Femur (tissue), 1 donor: ENCODE measurements around the gene C1orf198.
"Not testable (repeated sequence)": the region's sequence is repeated elsewhere in the genome, so short reads cannot be mapped to it uniquely, and the experiment has no call there.

ENCODE experiments used
- DNase-seq: peaks from one replicate; pipeline ENCODE4 v3.0.0-alpha.2; 2017

The C1orf198 gene

DNA sequence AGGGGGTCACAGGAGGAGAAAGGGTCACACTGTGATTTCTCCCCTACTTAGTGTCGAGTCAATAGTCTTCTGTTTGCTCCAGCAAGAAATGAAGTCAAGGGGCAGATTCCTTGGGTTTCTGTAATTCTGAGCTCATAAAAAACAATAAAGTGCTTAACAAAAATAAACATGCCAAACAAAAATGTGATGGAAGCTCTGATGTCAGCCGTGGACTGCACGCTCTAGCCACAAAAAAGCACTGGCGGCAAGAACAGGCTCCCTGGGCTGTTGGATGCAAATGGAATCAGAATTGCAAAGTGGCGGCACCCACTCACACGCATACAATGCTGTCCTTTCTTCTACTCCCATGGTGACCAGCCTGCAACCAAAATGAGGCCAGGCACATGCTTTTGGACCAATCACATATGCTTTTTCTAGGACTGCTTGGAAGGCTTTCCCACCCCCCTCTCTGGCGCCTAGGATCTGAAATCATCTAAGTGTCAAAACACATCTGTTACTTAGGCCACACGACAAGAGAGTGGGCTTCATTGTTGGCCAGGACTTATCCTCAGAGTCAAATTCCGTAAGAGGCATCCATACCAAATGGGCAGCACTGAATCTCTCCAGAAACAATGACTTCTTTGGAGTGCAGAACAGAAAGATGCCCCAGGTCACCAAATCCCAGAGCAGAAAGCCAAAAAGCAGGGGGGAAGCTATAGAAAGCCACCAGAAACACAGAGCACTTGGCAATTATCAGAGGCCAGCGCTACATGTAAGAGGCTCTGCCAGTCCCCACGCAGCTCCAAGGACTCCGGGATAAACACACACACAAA lies 9.2 kb downstream of the C1orf198 start:
- DNase-seq: no peak

- no peak for DNase-seq
These were observed 10.0 kb downstream of the C1orf198 start for GRCh38 chr1:230858236-230858820.

- DNase-seq: no peak
These were observed 10.5 kb downstream of the C1orf198 start for GRCh38 chr1:230857822-230858221.

GRCh38 chr1:230857077-230857476 lies 11.2 kb downstream of the C1orf198 start:
- DNase-seq: no peak

- no peak for DNase-seq
These were observed 12.4 kb downstream of the C1orf198 start for GRCh38 chr1:230855886-230856285.

- DNase-seq: no peak
These were observed 13.9 kb downstream of the C1orf198 start for GRCh38 chr1:230854423-230854822.

- no peak for DNase-seq
These were observed 14.6 kb downstream of the C1orf198 start for GRCh38 chr1:230853731-230854130.

DNA sequence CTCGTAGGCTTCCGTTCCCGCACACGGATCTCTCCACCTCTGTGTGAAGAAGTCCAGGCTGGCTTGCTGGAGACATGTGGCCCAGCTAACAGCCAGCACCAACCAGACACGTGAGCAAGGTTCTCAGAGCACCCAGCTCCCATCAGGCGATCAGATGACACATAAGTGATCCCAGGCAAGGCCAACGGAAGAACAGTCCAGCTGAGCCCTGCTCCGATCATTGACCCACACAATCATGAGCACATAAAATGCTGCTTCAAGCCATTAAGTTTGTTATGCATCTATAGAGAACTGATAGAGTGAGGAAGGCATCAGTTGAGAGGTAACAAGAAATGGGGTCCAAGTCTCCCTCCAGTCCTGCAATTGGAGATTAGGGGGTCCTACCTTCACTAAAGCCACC lies 15.4 kb downstream of the C1orf198 start:
- no peak for DNase-seq

DNA sequence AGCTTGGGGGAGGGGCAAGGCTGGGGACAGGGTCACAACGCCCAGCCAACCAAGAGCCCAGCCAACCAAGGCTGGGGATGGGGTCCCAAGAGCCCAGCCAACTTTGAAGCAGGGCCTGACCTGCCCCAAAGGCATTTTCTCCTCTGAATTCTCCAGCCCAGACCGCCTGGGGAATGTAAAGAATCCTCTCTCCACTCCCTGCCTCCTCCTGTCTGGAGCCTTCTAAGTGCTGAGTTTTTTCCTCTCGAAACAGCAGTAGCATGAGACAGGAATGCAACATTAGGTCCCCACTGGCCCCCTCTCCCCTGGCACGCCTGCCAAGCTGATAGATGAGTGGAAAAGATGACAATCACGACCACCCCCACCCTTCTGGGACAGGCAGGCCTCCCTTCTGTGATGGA lies 17.0 kb downstream of the C1orf198 start:
- DNase-seq: no peak

DNA sequence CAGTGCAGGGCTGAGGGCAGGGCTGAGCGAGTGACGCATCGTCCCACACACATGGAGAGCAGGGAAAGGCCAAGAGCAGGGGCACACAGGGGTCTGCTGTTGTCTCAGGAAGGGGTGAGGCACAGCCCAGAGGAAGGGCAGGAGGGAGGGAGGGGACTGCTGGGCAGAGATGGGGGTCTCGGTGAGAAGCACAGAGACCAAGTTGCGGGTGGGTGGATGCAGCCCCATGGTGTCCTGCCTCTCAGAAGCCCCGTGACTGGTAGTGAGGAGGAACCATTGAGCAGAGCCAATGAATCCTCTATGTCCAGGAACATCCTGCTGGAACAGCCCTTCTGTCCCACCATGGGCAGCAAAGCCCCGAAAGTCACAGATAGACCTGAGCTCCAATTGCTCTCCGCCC lies 17.8 kb downstream of the C1orf198 start:
- no peak for DNase-seq

- DNase-seq: peak; percentile 92
These were observed 18.7 kb downstream of the C1orf198 start for GRCh38 chr1:230849451-230850224.

DNA sequence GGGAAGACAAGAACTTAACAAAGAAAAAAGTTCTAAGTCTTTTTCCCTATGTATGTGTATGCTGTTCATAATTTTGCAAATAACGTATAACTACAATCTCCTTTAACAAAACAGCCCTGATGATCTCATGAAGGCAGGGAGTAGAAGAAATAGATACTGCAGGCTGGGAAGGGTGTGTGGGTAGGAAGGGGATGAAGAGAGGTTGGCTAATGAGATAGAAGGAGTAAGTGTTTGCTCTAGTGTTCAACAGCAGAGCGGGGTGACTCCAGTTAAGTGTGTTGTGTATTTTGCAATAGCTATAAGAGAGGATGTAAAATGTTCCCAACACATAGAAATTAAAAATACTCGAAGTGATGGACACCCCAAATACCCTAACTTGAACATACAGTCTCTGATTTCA lies 20.1 kb downstream of the C1orf198 start:
- DNase-seq: no peak

DNA sequence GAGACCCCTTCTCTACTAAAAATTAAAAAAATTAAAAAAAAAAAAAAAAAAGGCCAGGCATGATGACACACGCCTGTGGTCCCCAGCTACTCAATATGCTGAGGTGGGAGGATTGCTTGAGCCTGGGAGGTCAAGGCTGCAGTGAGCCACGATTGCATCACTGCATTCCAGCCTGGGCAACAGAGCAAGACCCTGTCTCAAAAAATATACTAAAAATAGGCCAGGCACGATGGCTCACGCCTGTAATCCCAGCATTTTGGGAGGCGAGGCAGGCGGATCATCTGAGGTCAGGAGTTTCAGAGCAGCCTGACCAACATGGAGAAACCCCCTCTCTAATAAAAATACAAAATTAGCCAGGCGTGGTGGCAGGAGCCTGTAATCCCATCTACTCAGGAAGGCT lies 23.1 kb downstream of the C1orf198 start:
- DNase-seq: not testable (repeated sequence)

DNA sequence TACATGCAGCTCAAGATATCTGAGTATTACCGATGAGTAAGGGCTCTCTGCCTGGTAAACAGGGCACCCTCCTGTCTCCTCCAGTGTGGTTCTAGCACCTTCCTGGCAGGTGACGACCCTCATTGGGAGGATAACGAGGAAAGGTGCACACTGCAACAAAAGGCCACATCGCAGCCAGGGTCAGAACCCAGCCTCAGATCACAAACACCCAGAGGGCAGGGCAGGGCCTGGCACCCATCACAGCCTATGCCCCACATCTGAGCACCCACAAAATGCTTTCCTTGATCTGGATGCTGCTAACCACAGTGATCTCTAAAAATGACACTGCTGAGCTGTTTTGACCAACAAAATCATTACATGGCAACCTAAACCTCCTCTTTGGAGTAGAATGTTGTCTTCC lies 23.8 kb downstream of the C1orf198 start:
- no peak for DNase-seq

DNA sequence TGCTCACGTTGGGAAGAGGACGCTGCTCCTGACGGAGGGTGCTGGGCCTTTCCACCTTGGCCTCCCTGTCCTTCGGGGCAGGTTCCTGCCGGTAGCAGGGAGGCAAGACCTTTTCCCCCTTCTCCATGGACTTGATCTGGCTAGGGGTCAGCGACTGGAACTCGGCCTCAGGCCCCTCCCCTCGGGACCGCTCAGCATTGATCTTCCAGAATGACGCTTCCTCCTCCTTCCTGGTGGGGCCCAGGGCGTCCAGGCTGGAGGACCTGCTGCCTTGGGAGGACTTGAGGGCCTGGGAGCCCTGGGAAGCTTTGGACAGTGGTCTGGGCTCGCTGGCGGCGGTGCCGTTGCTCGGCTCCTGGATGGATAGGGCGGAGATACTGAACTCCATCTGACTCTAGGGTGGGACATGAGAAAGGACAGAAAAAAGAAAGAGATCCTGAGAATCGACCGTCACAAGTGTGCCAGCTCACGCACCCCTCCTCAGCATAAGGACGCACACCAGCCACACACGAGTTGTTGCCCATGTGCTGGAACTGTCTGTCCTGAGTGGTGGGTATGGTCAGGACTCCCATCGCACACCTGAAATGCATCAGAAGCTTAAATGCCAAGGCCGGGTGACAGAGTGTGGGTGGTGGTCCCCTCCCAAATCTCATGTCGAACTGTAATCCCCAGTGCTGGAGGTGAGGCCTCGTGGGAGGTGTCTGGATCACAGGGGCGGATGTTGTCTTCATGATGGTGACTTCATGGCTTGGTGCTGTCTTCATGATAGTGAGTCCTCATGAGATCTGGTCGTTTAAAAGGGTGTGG lies 24.6 kb downstream of the C1orf198 start:
- DNase-seq: no peak

GRCh38 chr1:230842801-230843200 lies 25.5 kb downstream of the C1orf198 start:
- no peak for DNase-seq

GRCh38 chr1:230839173-230839572 lies 29.1 kb downstream of the C1orf198 start:
- no peak for DNase-seq

DNA sequence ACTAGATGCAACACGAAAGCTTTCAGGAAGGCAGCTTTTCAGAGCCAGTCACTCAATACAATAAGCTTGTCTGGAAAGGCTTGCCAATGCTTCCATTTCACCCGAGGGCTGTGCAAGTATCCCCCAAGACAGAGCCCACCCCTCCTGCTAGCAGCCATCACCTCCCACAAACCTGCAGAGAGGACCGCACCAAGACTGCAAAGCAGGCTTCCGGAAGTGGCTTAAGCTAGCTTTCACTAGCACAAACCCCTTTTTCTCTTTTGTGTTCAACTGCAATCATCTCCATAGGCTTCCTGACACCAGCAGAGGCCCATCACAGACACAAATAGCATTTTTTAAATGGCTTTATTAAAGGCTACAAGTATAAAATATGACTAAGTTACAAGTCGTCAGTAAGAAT lies 31.5 kb downstream of the C1orf198 start:
- DNase-seq: no peak

DNA sequence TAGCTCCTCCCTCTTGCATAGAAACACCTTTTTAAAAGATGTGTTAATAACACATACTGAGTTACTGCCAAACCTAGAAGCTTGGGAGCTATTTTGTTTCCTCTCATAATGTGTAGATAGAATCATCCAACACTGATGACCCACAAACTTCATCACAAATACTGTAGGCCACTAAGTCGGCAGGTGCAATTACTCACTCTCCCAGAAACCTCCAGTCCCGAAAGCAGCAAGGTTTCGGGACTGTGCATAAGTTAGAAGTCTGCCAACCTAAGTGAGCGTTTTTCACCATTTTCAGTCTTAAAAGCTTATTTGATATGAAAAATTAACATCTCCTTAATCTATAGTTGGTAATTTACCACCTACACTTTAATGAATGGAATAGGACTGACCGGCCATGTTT lies 32.0 kb downstream of the C1orf198 start:
- DNase-seq: no peak

DNA sequence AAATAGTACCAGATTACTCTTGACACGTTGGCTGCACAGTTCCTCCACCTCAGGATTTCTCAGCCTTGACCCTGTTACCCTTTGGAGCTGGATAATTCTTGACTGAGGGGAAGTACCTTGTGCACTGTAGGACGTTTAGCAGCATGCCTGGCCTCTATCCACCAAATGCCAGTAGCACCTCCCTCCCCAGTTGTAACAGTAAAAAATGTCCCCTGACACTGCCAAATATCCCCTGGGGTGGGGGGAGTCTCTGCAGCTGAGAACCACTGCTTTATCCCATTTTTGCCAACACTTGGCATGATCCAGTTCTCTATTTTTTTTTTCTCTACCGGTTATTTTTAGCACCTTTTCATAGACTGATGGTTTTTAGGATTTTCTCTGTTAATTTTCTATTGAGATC lies 34.0 kb downstream of the C1orf198 start:
- no peak for DNase-seq

DNA sequence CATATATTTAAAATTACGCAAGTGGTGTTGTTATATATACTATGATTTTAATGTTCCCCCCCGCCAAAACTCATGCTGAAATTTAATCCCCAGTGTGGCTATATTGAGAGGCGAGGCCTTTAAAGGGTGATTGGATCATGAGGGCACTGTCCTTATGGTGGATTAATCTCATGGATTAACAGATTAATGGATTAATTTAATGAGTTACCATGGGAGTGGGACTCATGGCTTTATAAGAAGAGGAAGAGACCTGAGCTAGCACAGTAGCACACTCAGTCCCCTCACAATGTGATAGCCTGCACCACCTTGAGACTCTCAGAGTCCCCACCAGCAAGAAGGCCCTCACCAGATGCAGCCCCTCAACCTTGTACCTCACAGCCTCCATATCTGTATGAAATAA lies 34.8 kb downstream of the C1orf198 start:
- no peak for DNase-seq

GRCh38 chr1:230832476-230832875 lies 35.8 kb downstream of the C1orf198 start:
- DNase-seq: no peak

DNA sequence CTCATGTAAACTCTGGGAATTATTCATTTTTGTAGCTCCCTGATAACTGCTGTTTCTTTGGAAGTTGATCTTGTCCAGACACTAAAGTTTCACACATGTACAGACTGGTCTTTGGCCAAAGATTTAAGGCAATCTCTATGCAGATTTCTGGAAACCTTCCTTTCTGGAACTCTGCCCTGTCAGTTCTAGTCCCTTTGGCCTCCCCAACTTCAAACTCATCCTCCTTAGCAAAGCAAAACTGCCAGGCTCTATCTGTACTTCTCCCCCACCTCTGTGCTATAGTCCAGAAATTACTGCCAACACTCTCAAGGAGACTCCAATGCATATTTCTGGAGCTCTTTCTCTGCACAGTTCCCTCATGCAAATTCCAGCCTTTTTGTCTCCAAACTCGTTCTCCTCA lies 36.5 kb downstream of the C1orf198 start:
- no peak for DNase-seq
